ACC112 (cell line): ENCODE results near the gene GABBR2.

ENCODE experiments used
- H2AFZ ChIP-seq: fragments of 200-600 bp; sonication (generic); one replicate; pipeline ENCODE4 v1.6.0; 2017; ENCODE audit warnings: antibody characterized with exemption, low read length; ENCODE audit not compliant: unreplicated experiment
- H3K27ac ChIP-seq: fragments of 200-600 bp; sonication (generic); 2 replicates; pipeline ENCODE4 v1.5.1; 2014; ENCODE audit warnings: low read depth, mild to moderate bottlenecking, antibody characterized with exemption, low read length, moderate library complexity
- H3K27me3 ChIP-seq: fragments of 200-600 bp; sonication (generic); 2 replicates; pipeline ENCODE4 v1.6.1; 2014; ENCODE audit warnings: mild to moderate bottlenecking, antibody characterized with exemption, low read length, moderate library complexity, mixed read lengths; ENCODE audit not compliant: insufficient read depth
- H3K36me3 ChIP-seq: fragments of 200-600 bp; sonication (generic); 2 replicates; pipeline ENCODE4 v1.6.1; 2016; ENCODE audit warnings: mild to moderate bottlenecking, antibody characterized with exemption, low read length, moderate library complexity, mixed read lengths; ENCODE audit not compliant: insufficient read depth
- H3K4me1 ChIP-seq: fragments of 200-600 bp; sonication (generic); one replicate; pipeline ENCODE4 v1.6.1; 2016; ENCODE audit warnings: low read length, mixed read lengths; ENCODE audit not compliant: insufficient read depth, unreplicated experiment, control insufficient read depth
- H3K4me3 ChIP-seq: fragments of 200-600 bp; sonication (generic); 2 replicates; pipeline ENCODE4 v1.5.1; 2014; ENCODE audit warnings: mild to moderate bottlenecking, low read depth, low read length
- H3K79me2 ChIP-seq: fragments of 200-600 bp; sonication (generic); one replicate; pipeline ENCODE4 v1.6.0; 2016; ENCODE audit warnings: low read length; ENCODE audit not compliant: control insufficient read depth, unreplicated experiment, insufficient read depth

Gene GABBR2

DNA sequence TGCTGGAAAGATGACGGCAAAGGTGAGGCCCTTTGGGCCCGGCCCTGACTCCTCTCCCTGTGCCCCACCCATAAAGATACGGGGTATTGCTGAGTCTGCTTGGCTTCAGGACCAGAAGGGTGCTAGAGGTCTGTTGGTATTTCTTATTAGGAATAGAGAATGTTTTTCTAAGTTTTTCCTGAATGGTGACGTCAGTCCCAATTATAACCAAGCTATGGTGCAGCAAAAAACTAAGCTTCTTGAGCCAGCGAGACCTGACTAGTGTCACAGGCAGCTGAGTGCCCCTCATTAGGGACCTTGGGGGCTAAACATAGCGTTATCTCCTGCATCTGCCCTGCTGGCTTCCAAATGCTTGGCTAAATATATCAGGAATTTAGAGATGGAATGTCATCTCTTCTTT lies 302.3 kb downstream of the GABBR2 start:
- Histone ChIP-seq H3K27me3 (no peaks in the 10 kb centered on the region), H2AFZ (no peak overlapping the region), H3K27ac (no peak overlapping the region), H3K4me3 (no peak overlapping the region), H3K4me1 (peaks cover 12% of the 10 kb centered on the region), H3K79me2 (no peaks in the 10 kb centered on the region), H3K36me3 (no peaks in the 10 kb centered on the region)

DNA sequence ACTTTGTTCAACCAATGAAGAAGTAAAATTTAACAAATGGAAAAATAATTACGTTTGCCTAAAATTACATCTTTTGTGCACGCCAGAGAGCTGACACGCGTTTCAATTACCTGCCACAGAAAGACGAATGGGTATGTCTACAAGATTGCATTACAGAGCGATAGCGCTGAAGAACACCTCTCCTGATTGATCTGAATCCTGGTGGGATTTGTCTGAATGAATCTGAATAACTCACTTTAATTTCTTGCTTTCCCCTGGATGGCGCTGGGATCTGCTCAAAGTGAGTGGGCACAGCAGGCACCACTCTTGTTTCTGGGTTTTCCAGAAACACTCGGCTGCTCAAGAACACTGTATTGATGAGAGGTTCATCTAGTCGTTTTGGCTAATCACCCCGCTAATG lies 304.5 kb downstream of the GABBR2 start:
- Histone ChIP-seq H3K4me3 (no peak overlapping the region), H3K27me3 (no peaks in the 10 kb centered on the region), H3K4me1 (no peaks in the 10 kb centered on the region), H2AFZ (no peak overlapping the region), H3K27ac (no peak overlapping the region), H3K36me3 (no peaks in the 10 kb centered on the region), H3K79me2 (no peaks in the 10 kb centered on the region)

DNA sequence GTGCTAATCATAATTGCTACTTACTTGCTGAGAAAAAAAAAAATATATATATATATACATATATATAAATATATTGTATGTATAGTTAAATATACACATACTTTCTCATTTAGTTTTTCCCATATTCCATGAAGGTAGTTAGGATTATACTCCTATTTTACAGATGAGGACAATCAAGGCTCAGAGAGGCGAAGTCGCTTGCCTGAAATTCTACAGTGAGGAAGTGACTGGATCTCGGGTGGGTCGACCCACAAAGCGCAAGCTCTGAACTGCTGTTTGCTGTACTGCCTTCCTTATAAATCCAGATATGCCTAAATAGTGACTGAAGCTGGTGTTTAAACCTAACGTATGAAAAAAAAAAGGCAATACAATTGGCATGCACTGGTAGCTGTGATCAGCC lies 305.0 kb downstream of the GABBR2 start:
- Histone ChIP-seq H3K79me2 (no peaks in the 10 kb centered on the region), H2AFZ (no peak overlapping the region), H3K4me3 (no peak overlapping the region), H3K27ac (no peak overlapping the region), H3K36me3 (no peaks in the 10 kb centered on the region), H3K27me3 (no peaks in the 10 kb centered on the region), H3K4me1 (no peaks in the 10 kb centered on the region)

DNA sequence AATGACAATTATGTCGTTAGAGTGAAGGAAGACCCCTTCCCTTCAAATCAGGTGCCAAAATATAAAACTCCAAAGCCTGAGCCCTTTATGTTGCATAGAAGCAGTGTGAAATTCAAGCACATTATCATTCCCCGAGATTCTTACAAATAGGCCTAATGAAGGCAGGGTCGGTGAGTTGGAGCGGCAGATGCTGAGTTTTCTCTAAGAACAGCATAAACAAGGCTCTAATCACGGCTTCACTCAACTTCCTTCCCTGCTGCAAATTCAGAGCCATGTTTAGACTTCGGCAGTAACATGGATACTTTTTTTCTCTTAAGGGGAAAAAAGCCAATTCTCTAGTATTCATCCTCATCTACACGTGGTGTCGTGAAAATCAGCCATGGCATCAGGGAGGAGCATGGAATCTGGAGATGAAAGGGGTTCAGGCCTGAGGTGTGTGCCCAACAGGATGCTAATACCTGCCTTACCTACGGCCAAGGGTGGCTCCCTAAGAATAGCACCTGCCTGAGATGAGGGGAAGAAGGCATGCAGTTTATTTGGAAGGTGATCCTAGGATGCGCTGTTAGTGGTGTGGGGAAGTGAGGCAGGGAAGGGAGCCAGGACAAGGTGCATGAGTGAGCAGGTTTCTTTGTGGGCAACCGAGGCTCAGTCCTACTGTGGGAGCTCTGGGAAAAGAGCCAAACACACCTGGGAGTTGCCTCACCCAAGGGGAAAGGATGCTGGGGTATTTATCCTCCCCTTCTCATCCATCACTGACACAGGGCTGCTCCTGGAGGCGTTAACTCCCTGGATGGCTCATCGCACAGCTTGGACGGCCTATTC lies 306.5 kb downstream of the GABBR2 start:
- no peaks in the 10 kb centered on the region for H3K4me1 ChIP-seq
- H2AFZ ChIP-seq: no peak overlapping the region
- no peak overlapping the region for H3K27ac ChIP-seq
- no peaks in the 10 kb centered on the region for H3K27me3 ChIP-seq
- no peaks in the 10 kb centered on the region for H3K79me2 ChIP-seq
- no peaks in the 10 kb centered on the region for H3K36me3 ChIP-seq
- H3K4me3 ChIP-seq: no peak overlapping the region

DNA sequence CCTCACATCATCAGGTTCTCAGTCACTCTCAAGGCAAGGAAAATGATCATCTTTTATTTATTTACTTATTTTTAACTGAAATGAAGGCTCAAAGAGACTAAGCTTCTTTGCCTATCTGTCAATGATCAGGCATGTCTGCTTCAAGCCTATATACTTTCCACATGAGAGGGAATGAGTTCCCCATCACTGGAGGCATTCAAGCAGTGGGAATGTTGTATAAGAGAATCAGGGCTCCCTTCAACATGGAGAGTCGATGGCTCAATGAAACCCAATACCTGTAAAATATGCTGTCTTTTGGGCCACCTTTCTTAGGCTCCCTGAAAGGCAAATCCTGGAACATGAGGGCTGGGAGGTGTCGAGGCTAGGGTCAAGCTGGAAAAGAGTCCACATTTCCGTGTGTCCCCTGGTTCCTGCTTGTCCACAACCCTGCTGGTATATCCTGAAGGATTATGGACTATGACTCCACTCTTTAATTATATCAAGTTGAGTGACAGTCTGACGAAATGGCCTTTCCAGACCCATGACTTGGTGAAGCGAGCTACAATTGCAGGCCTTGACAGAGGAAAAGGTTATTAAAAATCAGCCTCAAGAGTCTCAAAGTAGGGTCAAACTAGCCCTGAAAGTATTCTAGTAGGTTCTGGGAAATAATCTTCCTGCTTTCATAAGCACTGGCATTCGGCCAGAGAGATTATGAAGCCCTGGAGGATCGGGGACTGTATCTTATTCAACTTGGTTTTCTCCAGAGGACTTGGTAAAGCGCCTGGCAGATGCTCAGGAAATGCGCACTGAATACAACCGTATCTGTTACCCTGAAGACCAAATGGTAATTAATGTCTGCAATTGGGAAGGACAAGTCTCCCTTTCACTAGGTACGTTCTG lies 307.4 kb downstream of the GABBR2 start:
- Histone ChIP-seq H3K27me3 (no peaks in the 10 kb centered on the region), H3K79me2 (no peaks in the 10 kb centered on the region), H3K4me1 (no peaks in the 10 kb centered on the region), H3K27ac (no peak overlapping the region), H2AFZ (no peak overlapping the region), H3K36me3 (no peaks in the 10 kb centered on the region), H3K4me3 (no peak overlapping the region)

DNA sequence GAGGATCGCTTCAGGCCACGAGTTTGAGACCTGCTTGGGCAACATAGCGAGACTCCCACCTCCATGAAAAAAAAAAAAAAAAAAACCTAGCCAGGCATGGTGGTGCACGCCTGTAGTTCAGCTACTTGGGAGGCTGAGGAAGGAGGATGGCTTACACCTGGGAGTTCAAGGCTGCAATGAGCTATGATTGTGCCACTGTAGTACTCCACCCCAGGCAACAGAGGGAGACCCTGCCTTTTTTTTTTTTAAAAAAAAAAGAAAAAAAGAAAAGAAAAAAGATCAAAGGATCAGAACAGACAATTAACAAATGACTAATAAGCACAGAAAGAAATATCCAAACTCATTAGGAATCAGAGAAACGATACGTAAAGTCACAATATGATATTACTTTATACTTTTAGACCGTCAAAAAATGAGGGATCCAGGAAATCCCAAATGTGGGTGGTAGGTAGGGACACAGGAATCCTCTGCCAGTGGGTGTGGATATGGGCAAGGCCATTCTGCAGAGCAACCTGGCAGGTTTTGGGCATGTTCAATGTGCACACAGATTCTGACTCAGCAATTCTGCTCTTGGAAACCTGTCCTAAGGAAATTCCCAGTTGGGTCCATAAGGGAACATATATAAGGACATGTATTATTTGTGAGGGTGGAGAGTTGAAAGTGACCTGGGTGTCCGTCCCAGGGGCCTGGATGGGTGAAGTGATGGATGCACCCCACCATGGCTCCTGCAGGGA lies 308.6 kb downstream of the GABBR2 start:
- H3K36me3 ChIP-seq: no peaks in the 10 kb centered on the region
- no peaks in the 10 kb centered on the region for H3K79me2 ChIP-seq
- H3K27me3 ChIP-seq: no peaks in the 10 kb centered on the region

DNA sequence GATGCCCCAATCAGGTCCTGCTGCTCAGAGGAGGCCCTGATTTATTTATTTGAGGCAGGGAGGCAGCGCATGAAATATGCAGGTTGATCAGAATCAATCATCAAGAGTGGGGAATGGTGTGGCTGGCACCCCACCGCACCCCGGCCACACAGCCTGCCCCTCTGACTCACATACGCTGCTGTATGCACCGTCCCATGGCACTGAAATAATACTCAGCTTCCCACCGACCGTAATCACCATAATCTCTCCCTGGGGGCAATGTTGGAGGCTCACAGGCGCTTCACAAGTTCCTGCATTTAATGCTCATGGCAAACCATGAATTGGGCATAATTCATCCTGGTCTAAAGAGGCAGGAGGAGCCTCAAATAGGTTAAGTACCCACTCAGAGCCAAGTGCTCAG lies 312.1 kb downstream of the GABBR2 start:
- Histone ChIP-seq H3K4me3 (no peak overlapping the region), H3K27me3 (no peaks in the 10 kb centered on the region), H3K4me1 (no peaks in the 10 kb centered on the region), H3K36me3 (no peaks in the 10 kb centered on the region), H2AFZ (no peak overlapping the region), H3K27ac (no peak overlapping the region), H3K79me2 (no peaks in the 10 kb centered on the region)

More for the DNA sequence above, 308.6 kb downstream of the GABBR2 start:
- H2AFZ ChIP-seq: no peak overlapping the region
- H3K4me1 ChIP-seq: no peaks in the 10 kb centered on the region
- no peak overlapping the region for H3K27ac ChIP-seq
- no peak overlapping the region for H3K4me3 ChIP-seq

DNA sequence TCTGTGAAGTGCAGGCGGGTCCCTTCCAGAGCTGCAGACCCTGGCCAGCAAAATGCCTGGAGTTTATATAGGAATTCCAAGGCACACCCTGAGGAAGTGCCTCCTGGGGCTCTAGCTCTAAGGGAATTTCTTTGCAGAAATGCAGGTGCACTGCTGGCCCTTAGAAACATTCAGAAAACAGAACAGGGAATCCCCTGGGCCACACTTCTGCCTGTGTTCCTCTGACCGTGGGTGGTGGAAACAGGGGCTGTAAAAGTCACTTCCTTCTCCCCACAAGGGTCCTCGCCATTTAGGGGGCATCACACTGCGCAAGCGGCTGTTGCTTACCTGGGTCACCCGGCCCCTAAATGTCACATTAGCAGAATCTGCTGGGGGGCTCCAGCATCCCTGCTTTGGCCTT lies 312.5 kb downstream of the GABBR2 start:
- Histone ChIP-seq H3K27ac (no peak overlapping the region), H3K79me2 (no peaks in the 10 kb centered on the region), H2AFZ (no peak overlapping the region), H3K36me3 (no peaks in the 10 kb centered on the region), H3K27me3 (no peaks in the 10 kb centered on the region), H3K4me1 (no peaks in the 10 kb centered on the region), H3K4me3 (no peak overlapping the region)

DNA sequence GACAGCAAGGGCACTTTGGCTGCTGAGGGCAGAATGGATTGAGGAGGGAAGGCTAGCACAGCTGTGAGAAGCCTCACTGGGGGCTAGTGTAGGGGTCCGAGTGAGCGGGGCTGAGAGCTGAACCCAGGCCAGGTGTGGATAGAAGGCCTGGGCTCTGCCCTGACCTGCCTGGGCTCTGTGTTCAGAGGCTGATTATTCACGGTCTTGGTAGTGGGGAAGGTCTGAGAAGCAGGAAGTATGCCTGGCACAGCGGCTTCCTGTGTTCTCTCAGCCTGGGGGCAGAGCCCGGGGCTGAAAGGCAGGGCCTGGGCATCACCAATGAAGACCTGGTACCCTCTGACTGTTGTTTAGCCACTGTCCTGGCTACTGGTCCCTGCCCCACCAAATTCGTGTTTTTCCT lies 316.9 kb downstream of the GABBR2 start:
- Histone ChIP-seq H3K4me1 (no peaks in the 10 kb centered on the region), H3K27ac (no peak overlapping the region), H3K4me3 (no peak overlapping the region), H3K79me2 (no peaks in the 10 kb centered on the region), H3K27me3 (no peaks in the 10 kb centered on the region), H3K36me3 (no peaks in the 10 kb centered on the region), H2AFZ (no peak overlapping the region)

DNA sequence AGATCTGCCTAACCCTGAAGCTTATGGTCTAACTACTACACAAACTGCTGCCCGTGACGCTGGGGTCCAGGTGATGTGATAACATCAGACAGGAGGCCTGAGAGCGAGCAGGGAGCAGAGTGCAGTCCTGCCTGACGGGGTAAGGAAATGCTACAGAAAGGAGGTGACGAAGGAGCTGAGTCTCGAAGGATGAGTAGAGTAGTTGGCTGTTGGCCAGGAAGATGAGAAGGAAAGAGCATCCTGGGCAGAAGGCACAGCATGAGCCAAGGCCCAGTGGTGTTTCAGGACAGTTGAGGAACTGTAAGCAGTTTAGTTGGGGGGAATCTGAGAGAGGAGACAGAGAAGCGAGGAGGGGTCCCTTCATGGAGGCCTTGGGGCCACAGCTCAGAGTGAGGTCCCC lies 317.3 kb downstream of the GABBR2 start:
- Histone ChIP-seq H2AFZ (no peak overlapping the region), H3K79me2 (no peaks in the 10 kb centered on the region), H3K4me1 (no peaks in the 10 kb centered on the region), H3K27me3 (no peaks in the 10 kb centered on the region), H3K36me3 (no peaks in the 10 kb centered on the region), H3K27ac (no peak overlapping the region), H3K4me3 (no peak overlapping the region)
